Measurements from ENCODE around the gene CD48.
"Not testable (repeated sequence)": the region's sequence is repeated elsewhere in the genome, so short reads cannot be mapped to it uniquely, and the experiment has no call there.

The CD48 gene

GRCh38 chr1:160704250-160704649 lies 7.4 kb downstream of the CD48 start:
- Histone ChIP-seq H3K9ac (no peak overlapping the region), H3K4me2 (no peak overlapping the region), H3K79me2 (ENCODE audit: insufficient read depth, low read depth) (no peaks in the 10 kb centered on the region; the same call in 1 of the 2 replicates), H3K4me1 (ENCODE audit: low read depth, poor library complexity, severe bottlenecking) (peaks cover 31% of the 10 kb centered on the region), H3K36me3 (ENCODE audit: insufficient read depth) (no peaks in the 10 kb centered on the region), H2AFZ (ENCODE audit: low read depth) (no peak overlapping the region), H4K20me1 (ENCODE audit: insufficient read depth) (no peaks in the 10 kb centered on the region), H3K27me3 (ENCODE audit: insufficient read depth, low read depth) (no peaks in the 10 kb centered on the region), H3K4me3 (IDR thresholded peaks at IDR 0.05; ENCODE audit: insufficient read depth, low read depth, low read length) (no peak overlapping the region), H3K27ac (no peak overlapping the region)
- no peak for TF ChIP-seq CTCF (conservative IDR thresholded peaks at IDR 0.05; ENCODE audit: low read depth, low read length)

GRCh38 chr1:160702100-160702499 lies 9.5 kb downstream of the CD48 start:
- Histone ChIP-seq H3K4me2 (no peak overlapping the region), H3K27ac (no peak overlapping the region), H3K9ac (no peak overlapping the region), H3K36me3 (ENCODE audit: insufficient read depth) (no peaks in the 10 kb centered on the region), H3K4me3 (IDR thresholded peaks at IDR 0.05; ENCODE audit: insufficient read depth, low read depth, low read length) (no peak overlapping the region), H3K4me1 (ENCODE audit: low read depth, poor library complexity, severe bottlenecking) (peaks cover 10% of the 10 kb centered on the region), H2AFZ (ENCODE audit: low read depth) (no peak overlapping the region), H4K20me1 (ENCODE audit: insufficient read depth) (no peaks in the 10 kb centered on the region), H3K27me3 (ENCODE audit: insufficient read depth, low read depth) (no peaks in the 10 kb centered on the region), H3K79me2 (ENCODE audit: insufficient read depth, low read depth) (no peaks in the 10 kb centered on the region)
- no peak for TF ChIP-seq CTCF (conservative IDR thresholded peaks at IDR 0.05; ENCODE audit: low read depth, low read length)

- H3K79me2 ChIP-seq (ENCODE audit: insufficient read depth, low read depth); H3K27ac ChIP-seq: not testable (repeated sequence)
Measured at GRCh38 chr1:160692390-160692789, 19.2 kb downstream of the CD48 start.

GRCh38 chr1:160685266-160685665 lies 26.4 kb downstream of the CD48 start:
- H4K20me1 ChIP-seq (ENCODE audit: insufficient read depth): no peaks in the 10 kb centered on the region
- H2AFZ ChIP-seq (ENCODE audit: low read depth): no peak overlapping the region
- no peaks in the 10 kb centered on the region; the same call in 1 of the 2 replicates for H3K36me3 ChIP-seq (ENCODE audit: insufficient read depth)
- no peaks in the 10 kb centered on the region for H3K27me3 ChIP-seq (ENCODE audit: insufficient read depth, low read depth)
- H3K4me2 ChIP-seq: peak overlapping the region; percentile 64; the same call in 1 of the 2 replicates
- H3K4me1 ChIP-seq (ENCODE audit: low read depth, poor library complexity, severe bottlenecking): peaks cover 78% of the 10 kb centered on the region
- no peak overlapping the region for H3K9ac ChIP-seq
- H3K4me3 ChIP-seq (IDR thresholded peaks at IDR 0.05; ENCODE audit: insufficient read depth, low read depth, low read length): no peak overlapping the region
- H3K79me2 ChIP-seq (ENCODE audit: insufficient read depth, low read depth): no peaks in the 10 kb centered on the region; the same call in 1 of the 2 replicates
- no peak for TF ChIP-seq CTCF (conservative IDR thresholded peaks at IDR 0.05; ENCODE audit: low read depth, low read length)
- H3K27ac ChIP-seq: no peak overlapping the region

More at GRCh38 chr1:160692390-160692789, 19.2 kb downstream of the CD48 start:
- not testable (repeated sequence) for H3K4me3 ChIP-seq (IDR thresholded peaks at IDR 0.05; ENCODE audit: insufficient read depth, low read depth, low read length); H3K27me3 ChIP-seq (ENCODE audit: insufficient read depth, low read depth); H4K20me1 ChIP-seq (ENCODE audit: insufficient read depth); H3K4me2 ChIP-seq; H3K9ac ChIP-seq; H2AFZ ChIP-seq (ENCODE audit: low read depth); H3K36me3 ChIP-seq (ENCODE audit: insufficient read depth)
- TF ChIP-seq CTCF (conservative IDR thresholded peaks at IDR 0.05; ENCODE audit: low read depth, low read length): peak; percentile 53; the same call in 1 of the 2 replicates
- H3K4me1 ChIP-seq (ENCODE audit: low read depth, poor library complexity, severe bottlenecking): peaks cover 23% of the 10 kb centered on the region
